IPS DF 4.7 (cell line): ENCODE measurements around the gene SIRT6.
"Not testable (repeated sequence)": the region's sequence is repeated elsewhere in the genome, so short reads cannot be mapped to it uniquely, and the experiment has no call there.

Source experiments
- DNase-seq: peaks from one replicate; pipeline ENCODE4 v3.0.0-alpha.2; 2013; ENCODE audit warnings: low spot score; ENCODE audit errors: extremely low read depth

Gene SIRT6

GRCh38 chr19:4199699-4200293 is 17.4 kb upstream of the SIRT6 start:
- DNase-seq, result no peak

GRCh38 chr19:4198467-4199126 is 16.2 kb upstream of the SIRT6 start:
- DNase-seq, result no peak

- DNase-seq, result no peak
Measured at GRCh38 chr19:4197625-4198466, 15.5 kb upstream of the SIRT6 start.

GRCh38 chr19:4197228-4197624 is 14.9 kb upstream of the SIRT6 start:
- DNase-seq, result no peak

- DNase-seq, result no peak
Measured at GRCh38 chr19:4196587-4197148, 14.3 kb upstream of the SIRT6 start.

GRCh38 chr19:4196009-4196408 is 13.6 kb upstream of the SIRT6 start:
- DNase-seq, result no peak

- no peak for DNase-seq
Measured at GRCh38 chr19:4194353-4194752, 12.0 kb upstream of the SIRT6 start.

- not testable (repeated sequence) for DNase-seq
Measured at GRCh38 chr19:4192537-4192936, 10.2 kb upstream of the SIRT6 start.

- DNase-seq, result no peak
Measured at GRCh38 chr19:4189641-4190040, 7.3 kb upstream of the SIRT6 start.

- DNase-seq, result no peak
Measured at GRCh38 chr19:4187313-4188122, 5.2 kb upstream of the SIRT6 start.

- no peak for DNase-seq
Measured at GRCh38 chr19:4186087-4186993, 4.0 kb upstream of the SIRT6 start.

GRCh38 chr19:4185413-4186086 is 3.2 kb upstream of the SIRT6 start:
- DNase-seq, result no peak

- no peak for DNase-seq
Measured at GRCh38 chr19:4184718-4185352, 2.5 kb upstream of the SIRT6 start.

- DNase-seq, result no peak
Measured at GRCh38 chr19:4183967-4184717, 1.8 kb upstream of the SIRT6 start.

- no peak for DNase-seq
Measured at GRCh38 chr19:4181053-4181508, 1.3 kb downstream of the SIRT6 start.

- no peak for DNase-seq
Measured at GRCh38 chr19:4178990-4179389, 3.4 kb downstream of the SIRT6 start.

GRCh38 chr19:4177146-4177545 is 5.2 kb downstream of the SIRT6 start:
- DNase-seq, result no peak

GRCh38 chr19:4175669-4175931 is 6.8 kb downstream of the SIRT6 start:
- no peak for DNase-seq
